ENCODE results near the gene OR4D10. TPM values are rescaled to one million over a fixed set of nuclear protein-coding genes. Genes with fewer than 3 reads are reported as not detected.

Gene OR4D10
- total RNA-seq, result not detected

DNA sequence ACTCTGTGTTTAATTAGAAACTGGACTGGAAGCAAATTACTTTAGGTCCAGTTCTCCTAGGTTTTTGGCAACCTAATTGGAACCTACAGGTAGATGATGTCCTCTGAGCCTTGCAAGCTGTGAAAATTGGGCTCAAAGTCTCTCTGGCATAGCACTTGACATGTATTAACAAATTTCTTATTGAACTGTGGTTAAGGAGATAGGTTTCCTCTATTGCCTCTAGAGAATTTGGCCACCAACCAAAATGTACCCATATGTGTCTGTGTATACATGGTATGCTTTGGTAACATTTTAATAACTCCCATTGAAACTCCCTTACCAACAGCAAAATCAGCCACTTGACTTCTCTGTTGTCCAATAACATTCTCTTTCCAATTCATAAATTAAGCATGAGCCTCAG, at the start of gene OR4D10:
TSS of gene OR4D10 (plus strand) at position 301 of the 400 bp plus-strand sequence. CDS start 4,115 bp downstream, outside the sequence.
- H3K9me3 ChIP-seq, result no peaks in the 10 kb centered on the region
- no peaks in the 10 kb centered on the region for H3K4me1 ChIP-seq
- H3K4me3 ChIP-seq, result no peak within 1 kb of the TSS
- ATAC-seq (no peak), DNase-seq (no peak)
- no peak for TF ChIP-seq POLR2A (IDR thresholded peaks at IDR 0.05)
- no peak for TF ChIP-seq CTCF (IDR thresholded peaks at IDR 0.05)
- H3K27me3 ChIP-seq, result no peaks in the 10 kb centered on the region
- H3K36me3 ChIP-seq (replicated peaks in 1 of 2; ENCODE audit: insufficient read depth in 1 of 2, low read depth in 2 of 2), result no peaks in the 10 kb centered on the region
- no peak within 1 kb of the TSS for H3K27ac ChIP-seq
- intact Hi-C loops (cut with DNase I), result no loop called here

DNA sequence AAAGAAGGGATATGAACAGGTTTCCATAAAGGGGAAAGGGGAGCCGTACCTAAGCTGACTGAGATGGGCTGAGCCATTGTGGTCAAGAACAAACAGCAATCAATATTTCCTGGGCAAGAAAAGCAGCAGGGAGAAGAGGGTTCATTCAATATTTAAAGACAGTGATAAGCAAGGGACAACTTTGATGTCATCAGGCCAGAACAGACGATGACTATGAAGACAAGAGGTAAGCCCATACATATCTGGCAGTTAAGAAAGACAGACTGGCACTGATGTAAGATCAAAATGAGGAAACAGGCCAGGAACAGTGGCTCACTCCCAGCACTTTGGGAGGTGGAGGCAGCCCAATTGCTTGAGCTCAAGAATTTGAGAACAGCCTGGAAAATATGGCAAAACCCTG, 49.3 kb upstream of the OR4D10 start:
- TF ChIP-seq CTCF (IDR thresholded peaks at IDR 0.05) (no peak), POLR2A (IDR thresholded peaks at IDR 0.05) (no peak)
- H3K4me1 ChIP-seq, result no peaks in the 10 kb centered on the region
- no peak for DNase-seq
- no peak for ATAC-seq
- H3K9me3 ChIP-seq, result no peaks in the 10 kb centered on the region
- WGBS, 2 donors, result 50 to 52% methylated on average over 2 of the region's 2 CpGs
- no peaks in the 10 kb centered on the region for H3K36me3 ChIP-seq (replicated peaks in 1 of 2; ENCODE audit: insufficient read depth in 1 of 2, low read depth in 2 of 2)
- intact Hi-C loops (cut with DNase I), result no loop called here
- no peaks in the 10 kb centered on the region for H3K27me3 ChIP-seq
- H3K4me3 ChIP-seq, result no peak overlapping the region
- H3K27ac ChIP-seq, result no peak overlapping the region

- no peak for ATAC-seq
- no peak for DNase-seq
- no peak for TF ChIP-seq CTCF (IDR thresholded peaks at IDR 0.05)
- no peak for TF ChIP-seq POLR2A (IDR thresholded peaks at IDR 0.05)
- no peaks in the 10 kb centered on the region for H3K36me3 ChIP-seq (replicated peaks in 1 of 2; ENCODE audit: insufficient read depth in 1 of 2, low read depth in 2 of 2)
- H3K4me3 ChIP-seq, result no peak overlapping the region
- H3K9me3 ChIP-seq, result no peaks in the 10 kb centered on the region
- intact Hi-C loops (cut with DNase I), result no loop called here
- no peak overlapping the region for H3K27ac ChIP-seq
- no peaks in the 10 kb centered on the region for H3K4me1 ChIP-seq
- no peaks in the 10 kb centered on the region for H3K27me3 ChIP-seq
- WGBS, 2 donors, result 53 to 71% methylated on average over 4 of the region's 4 CpGs
These were observed 48.0 kb upstream of the OR4D10 start for GRCh38 chr11:59425131-59425530.

DNA sequence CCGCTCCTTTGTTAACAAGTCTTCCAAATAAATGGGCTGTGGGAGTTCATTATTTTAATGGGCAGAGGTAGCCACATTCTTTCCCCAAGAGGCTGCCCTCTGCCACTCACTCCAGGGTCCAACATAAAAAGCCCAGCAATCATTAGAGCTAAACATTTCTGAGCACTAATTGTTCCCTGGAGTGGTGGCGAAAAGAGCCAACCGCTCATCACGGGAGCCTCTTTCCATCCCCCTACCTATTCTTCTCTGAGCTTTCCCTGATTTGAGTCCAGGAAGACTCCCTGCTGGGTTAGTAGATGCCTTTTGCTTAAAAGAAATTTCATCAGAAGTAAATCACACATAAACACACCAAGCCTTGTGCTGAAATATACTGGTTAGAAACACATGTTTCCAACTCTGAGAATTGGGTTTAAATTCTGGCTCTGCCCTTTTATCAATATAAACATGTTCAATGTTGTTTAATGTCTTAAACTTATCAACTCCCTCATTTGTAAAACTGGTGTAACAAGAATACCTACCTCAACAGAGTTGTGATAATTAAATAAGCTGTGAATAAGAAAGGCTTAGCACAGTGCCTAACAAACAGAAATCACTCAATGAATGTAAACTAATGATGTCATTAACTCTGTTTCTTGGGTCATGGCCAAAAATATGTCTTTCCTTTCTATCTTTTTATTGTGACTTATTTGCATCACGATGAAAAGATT, 46.6 kb upstream of the OR4D10 start, which contains the start of gene OR5A2:
TSS of gene OR5A2 (minus strand) at position 53 of the 707 bp plus-strand sequence. CDS start 3,460 bp downstream, outside the sequence.
- no peaks in the 10 kb centered on the region for H3K27me3 ChIP-seq
- no peak within 1 kb of the TSS for H3K4me3 ChIP-seq
- H3K9me3 ChIP-seq, result no peaks in the 10 kb centered on the region
- ATAC-seq (no peak), DNase-seq (no peak)
- TF ChIP-seq CTCF (IDR thresholded peaks at IDR 0.05) (no peak), POLR2A (IDR thresholded peaks at IDR 0.05) (no peak)
- no peaks in the 10 kb centered on the region for H3K36me3 ChIP-seq (replicated peaks in 1 of 2; ENCODE audit: insufficient read depth in 1 of 2, low read depth in 2 of 2)
- intact Hi-C loops (cut with DNase I), result no loop called here
- WGBS, 2 donors, result 76 to 81% methylated on average over 5 of the region's 5 CpGs
- no peak within 1 kb of the TSS for H3K27ac ChIP-seq
- H3K4me1 ChIP-seq, result no peaks in the 10 kb centered on the region

GRCh38 chr11:59427068-59427382, 46.1 kb upstream of the OR4D10 start:
- Histone ChIP-seq H3K4me1 (no peaks in the 10 kb centered on the region), H3K9me3 (no peaks in the 10 kb centered on the region), H3K36me3 (replicated peaks in 1 of 2; ENCODE audit: insufficient read depth in 1 of 2, low read depth in 2 of 2) (no peaks in the 10 kb centered on the region), H3K4me3 (no peak overlapping the region), H3K27ac (no peak overlapping the region), H3K27me3 (no peaks in the 10 kb centered on the region)
- ATAC-seq (no peak), DNase-seq (no peak)
- intact Hi-C loops (cut with DNase I), result no loop called here
- TF ChIP-seq CTCF (IDR thresholded peaks at IDR 0.05), result no peak
- no peak for TF ChIP-seq POLR2A (IDR thresholded peaks at IDR 0.05)
